OCI-LY3 (cell line): Measurements from ENCODE around the gene SLC25A47.
"Not testable (repeated sequence)": the region's sequence is repeated elsewhere in the genome, so short reads cannot be mapped to it uniquely, and the experiment has no call there.

Experiments used
- H2AFZ ChIP-seq: fragments of 200-600, 300-600 bp; shearing (Covaris generic); 2 replicates; pipeline ENCODE4 v1.6.0; 2014; ENCODE audit warnings: antibody characterized with exemption, low read depth, low read length
- H3K27ac ChIP-seq: fragments of 200-600, 300-600 bp; sonication (generic); 2 replicates; pipeline ENCODE4 v1.5.1; 2014; ENCODE audit warnings: mild to moderate bottlenecking, low read length, moderate library complexity, mixed read lengths
- H3K27me3 ChIP-seq: fragments of 200-600, 300-600 bp; sonication (generic); 2 replicates; pipeline ENCODE4 v1.6.1; 2014; ENCODE audit warnings: low read depth, low read length, mixed read lengths
- H3K36me3 ChIP-seq: fragments of 200-600, 300-600 bp; sonication (generic); replicated peaks from 2 replicates; pipeline ENCODE3; 2014; ENCODE audit warnings: low read depth, low read length, mixed read lengths
- H3K4me1 ChIP-seq: fragments of 300-600, 200-600 bp; sonication (generic); 2 replicates; pipeline ENCODE4 v1.6.1; 2014; ENCODE audit warnings: low read length, mixed read lengths
- H3K4me2 ChIP-seq: fragments of 200-600, 300-600 bp; sonication (generic); 2 replicates; pipeline ENCODE4 v1.6.1; 2014; ENCODE audit warnings: low read length, mixed read lengths
- H3K4me3 ChIP-seq: fragments of 300-600, 200-600 bp; sonication (generic); 2 replicates; pipeline ENCODE4 v1.5.1; 2014; ENCODE audit warnings: antibody characterized with exemption, mild to moderate bottlenecking, low read length, moderate library complexity
- H3K79me2 ChIP-seq: fragments of 300-600, 200-600 bp; shearing (Covaris generic); 2 replicates; pipeline ENCODE4 v1.6.1; 2014; ENCODE audit warnings: mild to moderate bottlenecking, low read length, mixed read lengths
- H3K9ac ChIP-seq: fragments of 300-600, 200-600 bp; shearing (Covaris generic); 2 replicates; pipeline ENCODE4 v1.6.0; 2014; ENCODE audit warnings: mild to moderate bottlenecking, low read length, moderate library complexity
- H3K9me3 ChIP-seq: fragments of 200-600, 300-600 bp; shearing (Covaris generic); 2 replicates; pipeline ENCODE4 v1.6.1; 2014; ENCODE audit warnings: low read length, mixed read lengths; ENCODE audit not compliant: insufficient read depth
- H4K20me1 ChIP-seq: fragments of 200-600, 300-600 bp; sonication (generic); 2 replicates; pipeline ENCODE4 v1.6.1; 2016; ENCODE audit warnings: low read length, mixed read lengths; ENCODE audit not compliant: insufficient read depth
- EZH2phosphoT487 ChIP-seq: fragments of 200-600 bp; shearing (Covaris generic); IDR thresholded peaks from 2 replicates; pipeline ENCODE4 v1.6.1; 2018; ENCODE audit warnings: antibody characterized with exemption, mixed run types, low read depth
- TF ChIP-seq, protein P1 (sequence below): fragments of 200-600, 300-600 bp; sonication (generic); IDR thresholded peaks from 2 replicates; pipeline ENCODE4 v1.5.1; 2014; ENCODE audit warnings: antibody characterized with exemption, low read length, low read depth

Gene SLC25A47

DNA sequence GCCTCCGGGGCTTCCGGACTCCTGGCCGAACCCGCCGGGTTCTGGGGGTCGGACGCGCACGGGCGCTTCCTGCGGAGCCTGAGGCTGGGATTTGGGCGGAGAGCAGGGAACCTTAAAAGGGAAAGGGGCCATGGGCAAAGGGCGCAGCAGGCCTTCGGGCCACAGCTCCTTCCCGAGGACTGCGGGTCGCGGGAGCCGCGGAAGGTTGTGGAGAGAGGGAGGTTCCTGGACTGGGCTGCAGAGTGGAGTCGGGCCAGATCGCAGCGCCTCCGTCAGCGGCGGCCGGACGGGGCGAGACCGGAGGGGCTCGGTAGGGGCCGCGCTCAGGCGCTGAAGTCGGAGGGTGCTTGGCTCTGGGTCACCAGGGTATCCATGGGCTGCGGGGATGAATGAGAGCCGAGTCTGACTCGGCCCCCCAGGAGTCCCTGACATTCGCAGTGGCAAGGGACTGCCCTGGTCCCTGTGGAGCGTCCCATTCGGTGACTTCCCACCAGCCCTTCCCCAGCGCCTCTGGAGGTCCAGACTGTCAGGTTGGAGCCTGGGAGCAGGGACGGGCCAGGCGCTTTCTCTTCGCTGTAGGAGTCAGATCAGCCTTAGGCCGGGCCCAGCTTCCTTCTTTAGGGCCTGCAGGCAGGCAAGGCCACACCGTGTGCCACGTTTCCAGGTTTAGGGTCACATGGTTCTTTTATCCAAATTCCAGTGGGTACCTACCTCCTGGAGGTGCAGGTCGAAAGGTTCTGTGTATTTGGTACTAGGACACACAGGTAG lies 16.0 kb upstream of the SLC25A47 start:
- peak overlapping the region; percentile 63 for H3K9ac ChIP-seq

DNA sequence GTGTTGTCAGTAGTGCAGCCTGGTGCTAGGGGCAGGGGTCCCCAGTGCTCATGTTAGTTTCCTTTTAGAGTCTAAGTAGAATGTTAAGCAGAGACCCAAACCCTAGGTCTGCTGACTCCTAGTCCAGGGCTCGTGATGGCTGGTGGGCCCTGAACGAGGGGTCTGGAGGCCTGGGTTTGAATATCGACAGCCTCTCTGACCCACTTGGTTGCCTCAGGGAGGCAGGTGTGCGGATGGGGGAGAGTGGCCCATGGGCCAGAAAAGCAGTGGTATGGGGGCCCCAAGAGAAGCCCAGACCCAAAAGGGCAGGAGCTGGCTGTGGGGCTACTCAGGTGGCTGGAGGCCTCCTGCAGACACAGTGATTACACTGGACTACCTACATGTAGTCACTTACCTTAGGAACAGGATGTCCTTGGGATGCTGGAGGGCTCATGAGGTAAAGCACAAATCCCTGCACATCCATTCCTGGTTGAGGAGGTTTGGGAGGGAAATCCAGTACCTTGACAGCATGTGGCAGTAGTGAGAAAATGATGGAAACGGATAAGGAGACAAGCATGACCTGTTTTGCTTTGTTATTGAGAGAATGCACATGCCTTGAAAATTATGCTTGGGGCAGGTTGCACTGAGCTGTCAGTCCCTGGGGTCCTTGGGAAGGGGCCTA lies 15.2 kb upstream of the SLC25A47 start:
- H3K4me1 ChIP-seq, result peaks cover 13% of the 10 kb centered on the region; the same call in 1 of the 2 replicates
- H3K4me3 ChIP-seq, result no peak overlapping the region
- H3K9me3 ChIP-seq, result no peaks in the 10 kb centered on the region

More for the DNA sequence above, 16.0 kb upstream of the SLC25A47 start:
- Histone ChIP-seq H2AFZ (peak overlapping the region; percentile 39; the same call in 1 of the 2 replicates), H3K79me2 (no peaks in the 10 kb centered on the region), H3K27ac (no peak overlapping the region), H4K20me1 (no peaks in the 10 kb centered on the region), H3K36me3 (no peaks in the 10 kb centered on the region), H3K27me3 (no peaks in the 10 kb centered on the region), H3K9me3 (no peaks in the 10 kb centered on the region), H3K4me2 (peak overlapping the region; percentile 60), H3K4me3 (peak overlapping the region; percentile 80), H3K4me1 (peaks cover 7% of the 10 kb centered on the region; the same call in 1 of the 2 replicates)
- no peak for TF ChIP-seq EZH2phosphoT487
- TF ChIP-seq, protein P1, sequence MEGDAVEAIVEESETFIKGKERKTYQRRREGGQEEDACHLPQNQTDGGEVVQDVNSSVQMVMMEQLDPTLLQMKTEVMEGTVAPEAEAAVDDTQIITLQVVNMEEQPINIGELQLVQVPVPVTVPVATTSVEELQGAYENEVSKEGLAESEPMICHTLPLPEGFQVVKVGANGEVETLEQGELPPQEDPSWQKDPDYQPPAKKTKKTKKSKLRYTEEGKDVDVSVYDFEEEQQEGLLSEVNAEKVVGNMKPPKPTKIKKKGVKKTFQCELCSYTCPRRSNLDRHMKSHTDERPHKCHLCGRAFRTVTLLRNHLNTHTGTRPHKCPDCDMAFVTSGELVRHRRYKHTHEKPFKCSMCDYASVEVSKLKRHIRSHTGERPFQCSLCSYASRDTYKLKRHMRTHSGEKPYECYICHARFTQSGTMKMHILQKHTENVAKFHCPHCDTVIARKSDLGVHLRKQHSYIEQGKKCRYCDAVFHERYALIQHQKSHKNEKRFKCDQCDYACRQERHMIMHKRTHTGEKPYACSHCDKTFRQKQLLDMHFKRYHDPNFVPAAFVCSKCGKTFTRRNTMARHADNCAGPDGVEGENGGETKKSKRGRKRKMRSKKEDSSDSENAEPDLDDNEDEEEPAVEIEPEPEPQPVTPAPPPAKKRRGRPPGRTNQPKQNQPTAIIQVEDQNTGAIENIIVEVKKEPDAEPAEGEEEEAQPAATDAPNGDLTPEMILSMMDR, result no peak

DNA sequence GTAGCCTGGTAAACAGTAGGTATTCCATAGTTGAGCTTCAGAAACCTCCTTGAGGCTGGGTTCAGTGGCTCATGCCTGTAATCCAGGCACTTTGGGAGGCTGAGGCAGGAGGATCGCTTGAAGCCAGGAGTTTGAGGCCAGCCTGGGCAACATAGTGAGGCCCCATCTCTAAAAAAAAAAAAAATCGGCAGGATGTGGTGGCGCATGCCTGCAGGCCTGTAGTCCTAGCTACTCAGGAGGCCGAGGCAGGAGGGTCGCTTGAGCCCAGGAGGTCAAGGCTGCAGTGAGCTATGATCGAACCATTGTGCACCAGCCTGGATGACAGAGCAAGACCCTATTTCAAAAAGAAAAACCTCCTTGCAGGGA lies 14.7 kb upstream of the SLC25A47 start:
- H3K4me1 ChIP-seq, result peaks cover 13% of the 10 kb centered on the region; the same call in 1 of the 2 replicates
- not testable (repeated sequence) for H4K20me1 ChIP-seq

More for the DNA sequence above, 15.2 kb upstream of the SLC25A47 start:
- TF ChIP-seq, protein P1, result no peak
- TF ChIP-seq EZH2phosphoT487, result no peak
- Histone ChIP-seq H4K20me1 (no peaks in the 10 kb centered on the region), H3K9ac (no peak overlapping the region), H2AFZ (no peak overlapping the region), H3K4me2 (peak overlapping the region; percentile 60; the same call in 1 of the 2 replicates), H3K27me3 (no peaks in the 10 kb centered on the region), H3K79me2 (no peaks in the 10 kb centered on the region), H3K36me3 (no peaks in the 10 kb centered on the region), H3K27ac (no peak overlapping the region)

DNA sequence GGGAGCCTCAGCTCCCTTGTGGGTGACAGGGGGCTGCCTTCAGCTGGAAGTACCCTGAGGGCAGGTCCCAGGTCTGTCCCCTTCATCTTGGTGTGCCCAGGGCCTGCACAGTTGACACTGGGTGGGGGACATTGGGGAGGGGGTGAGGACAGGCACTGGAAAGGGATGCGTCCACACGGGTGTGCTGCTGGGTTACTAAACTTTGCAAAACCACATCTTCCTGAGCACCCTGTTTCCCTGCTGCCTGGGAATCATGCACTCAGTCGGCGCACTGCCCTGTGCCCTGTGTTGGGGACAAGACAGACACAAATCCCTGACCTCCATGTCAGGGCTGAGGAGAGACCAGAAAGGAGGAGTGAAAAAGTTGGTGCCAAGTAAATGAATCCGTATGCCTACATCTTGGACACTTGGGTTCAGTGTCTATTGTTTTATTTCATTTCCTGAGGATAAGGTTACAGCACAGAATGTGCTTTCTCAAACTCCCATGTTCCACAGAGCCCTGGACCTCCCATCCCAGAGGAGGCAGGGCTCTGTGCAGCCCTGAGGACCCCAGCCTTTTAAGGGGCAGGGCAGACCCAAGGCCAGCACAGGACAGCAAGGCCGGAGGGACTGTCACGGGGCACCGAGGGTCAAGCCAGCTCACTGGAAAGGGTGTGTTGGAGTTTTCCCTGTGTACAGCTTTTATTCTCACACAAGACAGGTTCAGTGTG lies 14.0 kb upstream of the SLC25A47 start:
- Histone ChIP-seq H2AFZ (no peak overlapping the region), H3K36me3 (no peaks in the 10 kb centered on the region), H4K20me1 (no peaks in the 10 kb centered on the region), H3K79me2 (no peaks in the 10 kb centered on the region), H3K4me2 (no peak overlapping the region), H3K9ac (no peak overlapping the region), H3K4me3 (no peak overlapping the region), H3K27me3 (no peaks in the 10 kb centered on the region), H3K4me1 (peaks cover 13% of the 10 kb centered on the region; the same call in 1 of the 2 replicates), H3K9me3 (no peaks in the 10 kb centered on the region), H3K27ac (no peak overlapping the region)
- no peak for TF ChIP-seq EZH2phosphoT487
- TF ChIP-seq, protein P1, result no peak

More for the DNA sequence above, 14.7 kb upstream of the SLC25A47 start:
- not testable (repeated sequence) for H3K9ac ChIP-seq, H2AFZ ChIP-seq, H3K9me3 ChIP-seq, H3K4me2 ChIP-seq, H3K27me3 ChIP-seq, H3K79me2 ChIP-seq, H3K36me3 ChIP-seq, H3K27ac ChIP-seq, H3K4me3 ChIP-seq

DNA sequence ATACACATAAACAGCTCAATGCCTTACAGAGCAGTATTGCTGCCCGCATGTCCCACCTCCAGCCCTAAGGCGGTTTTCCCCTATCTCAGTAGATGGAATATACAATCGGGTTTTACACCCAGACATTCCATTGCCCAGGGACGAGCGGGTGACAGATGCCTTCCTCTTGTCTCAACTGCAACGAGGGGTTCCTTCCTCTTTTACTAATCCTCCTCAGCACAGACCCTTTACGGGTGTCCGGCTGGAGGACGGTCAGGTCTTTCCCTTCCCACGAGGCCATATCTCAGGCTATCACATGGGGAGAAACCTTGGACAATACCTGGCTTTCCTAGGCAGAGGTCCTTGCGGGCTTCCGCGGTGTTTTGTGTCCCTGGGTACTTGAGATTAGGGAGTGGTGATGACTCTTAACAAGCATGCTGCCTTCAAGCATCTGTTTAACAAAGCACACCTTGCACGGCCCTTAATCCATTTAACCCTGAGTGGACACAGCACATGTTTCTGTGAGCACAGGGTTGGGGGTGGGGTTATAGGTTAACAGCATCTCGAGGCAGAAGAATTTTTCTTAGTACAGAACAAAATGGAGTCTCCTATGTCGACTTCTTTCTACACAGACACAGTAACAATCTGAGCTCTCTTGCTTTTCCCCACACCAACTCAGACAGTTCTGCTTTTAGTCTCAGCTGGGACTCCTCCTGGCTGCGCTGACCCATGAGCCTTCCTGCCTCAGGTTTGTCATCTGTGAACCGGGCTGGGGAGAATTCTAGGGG lies 10.8 kb upstream of the SLC25A47 start:
- H3K9me3 ChIP-seq, H3K36me3 ChIP-seq, H3K9ac ChIP-seq, H3K4me3 ChIP-seq, H3K27ac ChIP-seq, H4K20me1 ChIP-seq, H3K79me2 ChIP-seq, H3K27me3 ChIP-seq: not testable (repeated sequence)
- Histone ChIP-seq H3K4me2 (peak overlapping the region; percentile 25), H2AFZ (peak overlapping the region; percentile 9; the same call in 1 of the 2 replicates), H3K4me1 (peaks cover 13% of the 10 kb centered on the region; the same call in 1 of the 2 replicates)
